ENCODE measurements around the gene PHPT1. TPM values are rescaled to one million over a fixed set of nuclear protein-coding genes. Genes with fewer than 3 reads are reported as not detected.
"Not testable (repeated sequence)": the region's sequence is repeated elsewhere in the genome, so short reads cannot be mapped to it uniquely, and the experiment has no call there.

The PHPT1 gene
- total and polyA plus RNA-seq, 8 donors: 66.1 to 151 (median 100) TPM

- no peak for TF ChIP-seq CTCF (IDR thresholded peaks at IDR 0.05)
- H3K9me3 ChIP-seq: peaks cover 0 to 16% of the 10 kb centered on the region in 2 donors
- intact Hi-C loops (cut with DNase I): no loop called here
- DNase-seq: peak in 2 of 4 donors; percentile 17 to 43
- H3K27ac ChIP-seq: no peak overlapping the region
- peaks cover 9 to 22% of the 10 kb centered on the region in 2 donors for H3K4me1 ChIP-seq
- no peak for ATAC-seq
- no peaks in the 10 kb centered on the region for H3K27me3 ChIP-seq
- peaks cover 0 to 2% of the 10 kb centered on the region in 2 donors for H3K36me3 ChIP-seq
- H3K4me3 ChIP-seq: no peak overlapping the region
Measured at GRCh38 chr9:136868644-136869043, 19.4 kb downstream of the PHPT1 start.

DNA sequence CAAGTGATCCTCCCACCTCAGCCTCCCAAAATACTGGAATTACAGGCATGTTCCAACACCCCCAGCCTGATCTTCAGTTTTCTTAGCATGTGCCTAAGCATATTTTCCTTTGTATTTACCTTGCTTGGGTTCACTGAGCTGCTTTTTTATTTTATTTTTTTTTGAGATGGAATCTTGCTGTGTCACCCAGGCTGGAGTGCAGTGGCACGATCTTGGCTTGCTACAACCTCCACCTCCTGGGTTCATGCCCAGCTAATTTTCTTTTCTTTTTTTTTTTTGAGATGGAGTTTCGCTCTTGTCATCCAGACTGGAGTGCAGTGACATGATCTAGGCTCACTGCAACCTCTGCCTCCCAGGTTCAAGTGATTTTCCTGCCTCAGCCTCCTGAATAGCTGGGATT lies 20.4 kb downstream of the PHPT1 start:
- H3K27ac ChIP-seq; ATAC-seq; H3K36me3 ChIP-seq; H3K27me3 ChIP-seq; H3K4me3 ChIP-seq; DNase-seq; intact Hi-C loops (cut with DNase I): not testable (repeated sequence)
- Histone ChIP-seq H3K4me1 (peaks cover 5 to 17% of the 10 kb centered on the region in 2 donors), H3K9me3 (peaks cover 0 to 16% of the 10 kb centered on the region in 2 donors)

DNA sequence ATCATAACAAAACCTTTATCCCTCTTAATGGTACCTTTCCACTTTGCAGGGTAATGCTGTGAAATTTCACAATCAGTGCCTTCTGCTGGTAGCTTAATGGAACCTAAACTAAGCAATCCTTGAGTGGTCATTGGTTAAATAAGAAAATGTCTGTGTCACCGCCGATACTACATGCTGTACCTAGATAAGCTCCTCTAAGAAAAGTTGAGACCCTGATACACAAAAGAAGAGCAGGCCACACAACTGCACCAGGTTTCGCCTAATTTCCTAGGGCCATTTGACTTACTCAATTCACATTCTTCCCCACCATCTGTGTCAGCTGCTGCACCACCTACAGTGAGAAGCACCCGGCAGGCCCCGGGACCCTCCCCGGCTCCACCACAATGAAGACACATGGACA lies 25.9 kb downstream of the PHPT1 start:
- intact Hi-C loops (cut with DNase I): no loop called here
- Histone ChIP-seq H3K4me3 (no peak overlapping the region), H3K36me3 (no peaks in the 10 kb centered on the region), H3K27ac (no peak overlapping the region), H3K27me3 (no peaks in the 10 kb centered on the region), H3K9me3 (peaks cover 0 to 16% of the 10 kb centered on the region in 2 donors), H3K4me1 (no peaks in the 10 kb centered on the region)
- ATAC-seq (no peak), DNase-seq (no peak)
- no peak for TF ChIP-seq CTCF (IDR thresholded peaks at IDR 0.05)

DNA sequence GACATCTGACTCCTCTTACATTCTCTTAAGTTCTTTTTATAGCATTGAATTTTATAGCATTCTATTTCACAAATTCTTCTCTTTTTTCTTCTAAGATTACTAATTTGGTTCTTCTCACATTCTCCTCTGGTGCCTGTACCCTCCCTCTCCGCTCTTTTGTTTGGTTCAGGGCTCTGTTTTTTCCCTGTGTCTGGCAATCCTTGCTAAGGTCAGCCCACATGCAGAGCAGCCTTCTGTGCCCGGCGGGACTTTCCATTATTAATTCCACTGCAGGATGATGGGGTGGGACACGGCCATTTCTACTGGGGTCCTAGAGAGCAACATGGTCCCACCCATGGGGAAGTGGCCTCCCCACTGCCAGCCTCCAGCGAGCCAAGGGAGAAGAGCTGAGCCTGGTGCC lies 27.3 kb downstream of the PHPT1 start:
- Histone ChIP-seq H3K4me3 (no peak overlapping the region), H3K4me1 (peaks cover 0 to 2% of the 10 kb centered on the region in 2 donors), H3K27me3 (no peaks in the 10 kb centered on the region), H3K36me3 (no peaks in the 10 kb centered on the region), H3K9me3 (peaks cover 0 to 16% of the 10 kb centered on the region in 2 donors), H3K27ac (no peak overlapping the region)
- DNase-seq (no peak), ATAC-seq (no peak)
- intact Hi-C loops (cut with DNase I): no loop called here
- no peak for TF ChIP-seq CTCF (IDR thresholded peaks at IDR 0.05)

DNA sequence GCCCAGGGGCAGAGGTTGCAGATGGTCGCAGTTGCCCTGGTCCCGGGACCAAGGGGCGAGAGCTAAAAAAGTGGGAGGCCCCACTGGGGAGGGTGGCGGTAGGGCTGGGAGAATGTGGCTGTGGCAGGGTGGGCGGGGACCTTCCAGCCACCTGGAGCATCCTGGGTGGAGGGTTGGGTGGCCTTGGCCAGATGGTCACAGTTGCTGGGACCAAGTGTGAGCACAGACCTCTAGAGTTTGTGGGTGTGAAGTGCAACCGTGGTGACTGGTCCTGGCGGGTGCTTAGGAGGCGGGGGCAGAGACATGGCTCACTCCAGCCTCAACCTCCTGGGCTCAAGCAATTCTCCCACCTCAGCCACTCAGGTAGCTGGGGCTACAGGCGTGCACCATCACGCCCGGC lies 31.4 kb downstream of the PHPT1 start:
- peaks cover 6 to 28% of the 10 kb centered on the region in 2 donors for H3K4me1 ChIP-seq
- no peak overlapping the region for H3K27ac ChIP-seq
- intact Hi-C loops (cut with DNase I): no loop called here
- H3K9me3 ChIP-seq: no peaks in the 10 kb centered on the region
- no peak for TF ChIP-seq CTCF (IDR thresholded peaks at IDR 0.05)
- H3K4me3 ChIP-seq: no peak overlapping the region
- H3K27me3 ChIP-seq: no peaks in the 10 kb centered on the region
- DNase-seq (no peak), ATAC-seq (no peak)
- no peaks in the 10 kb centered on the region for H3K36me3 ChIP-seq

DNA sequence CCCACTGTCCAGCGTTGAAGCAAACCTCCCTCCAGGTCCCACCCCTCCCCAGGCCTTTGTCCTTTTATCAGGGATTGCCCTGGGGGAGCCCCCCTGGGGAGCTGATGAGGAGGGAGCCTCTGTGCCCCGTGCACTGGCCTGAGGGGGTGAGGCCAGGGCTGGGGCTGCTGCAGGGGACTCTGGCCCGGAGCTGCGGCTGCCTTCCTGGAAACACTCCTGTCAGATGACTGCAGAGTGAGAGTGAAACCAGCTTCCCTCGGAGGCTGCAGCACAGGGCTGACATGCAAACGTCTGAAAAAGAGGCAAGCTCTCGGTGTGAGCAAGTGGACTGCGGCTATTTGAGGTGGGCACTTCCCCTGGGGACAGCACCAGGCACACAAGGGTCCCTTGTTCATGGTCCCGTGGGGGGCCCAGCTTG lies 32.5 kb downstream of the PHPT1 start:
- H3K9me3 ChIP-seq: no peaks in the 10 kb centered on the region
- H3K27me3 ChIP-seq: no peaks in the 10 kb centered on the region
- TF ChIP-seq CTCF (IDR thresholded peaks at IDR 0.05): no peak
- H3K4me1 ChIP-seq: peaks cover 6 to 31% of the 10 kb centered on the region in 2 donors
- intact Hi-C loops (cut with DNase I): no loop called here
- H3K36me3 ChIP-seq: no peaks in the 10 kb centered on the region
- ATAC-seq: peak; percentile 14
- H3K27ac ChIP-seq: peak overlapping the region in 1 of 2 donors; percentile 76
- DNase-seq: no peak
- peak overlapping the region in 1 of 2 donors; percentile 30 for H3K4me3 ChIP-seq
